Lower leg skin (tissue), 3 donors: ENCODE measurements around the gene CFAP74.

ENCODE experiments used
- POLR2A ChIP-seq, 2 donors: fragments of 450-650 bp; IDR thresholded peaks; one replicate each; pipeline ENCODE4 v1.6.1; 2016 to 2017; ENCODE audit warnings: antibody characterized with exemption in 2 of 2, mild to moderate bottlenecking in 1 of 2, moderate library complexity in 1 of 2
- TF ChIP-seq, protein P1 (sequence below), 3 donors: fragments of 450-650 bp; IDR thresholded peaks; one replicate each; pipeline ENCODE4 v1.5.1; 2016; ENCODE audit warnings: antibody characterized with exemption in 3 of 3, mild to moderate bottlenecking in 3 of 3, moderate library complexity in 2 of 3

GRCh38 chr1:2023187-2023586 lies 19.6 kb upstream of the CFAP74 start:
- TF ChIP-seq, protein P1, sequence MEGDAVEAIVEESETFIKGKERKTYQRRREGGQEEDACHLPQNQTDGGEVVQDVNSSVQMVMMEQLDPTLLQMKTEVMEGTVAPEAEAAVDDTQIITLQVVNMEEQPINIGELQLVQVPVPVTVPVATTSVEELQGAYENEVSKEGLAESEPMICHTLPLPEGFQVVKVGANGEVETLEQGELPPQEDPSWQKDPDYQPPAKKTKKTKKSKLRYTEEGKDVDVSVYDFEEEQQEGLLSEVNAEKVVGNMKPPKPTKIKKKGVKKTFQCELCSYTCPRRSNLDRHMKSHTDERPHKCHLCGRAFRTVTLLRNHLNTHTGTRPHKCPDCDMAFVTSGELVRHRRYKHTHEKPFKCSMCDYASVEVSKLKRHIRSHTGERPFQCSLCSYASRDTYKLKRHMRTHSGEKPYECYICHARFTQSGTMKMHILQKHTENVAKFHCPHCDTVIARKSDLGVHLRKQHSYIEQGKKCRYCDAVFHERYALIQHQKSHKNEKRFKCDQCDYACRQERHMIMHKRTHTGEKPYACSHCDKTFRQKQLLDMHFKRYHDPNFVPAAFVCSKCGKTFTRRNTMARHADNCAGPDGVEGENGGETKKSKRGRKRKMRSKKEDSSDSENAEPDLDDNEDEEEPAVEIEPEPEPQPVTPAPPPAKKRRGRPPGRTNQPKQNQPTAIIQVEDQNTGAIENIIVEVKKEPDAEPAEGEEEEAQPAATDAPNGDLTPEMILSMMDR (IDR thresholded peaks at IDR 0.05) = no peak
- TF ChIP-seq POLR2A (IDR thresholded peaks at IDR 0.05) = no peak
